Activated CD8-positive, alpha-beta T cell treated with anti-CD3 and anti-CD28 coated beads, Interleukin-2, amount 10 ng/mL, durations not matched to agents 7 days and 5 days (primary cell): Measurements from ENCODE around the gene UFD1. TPM values are rescaled to one million over a fixed set of nuclear protein-coding genes. Genes with fewer than 3 reads are reported as not detected.

Experiments used
- ATAC-seq: fragments of 150-1000 bp; cut with Tn5 transposase; one replicate; pipeline ENCODE4 v1.10.0; 2021; ENCODE audit warnings: moderate library complexity
- CTCF ChIA-PET: fragments of 350-600 bp; sonication (Branson Sonifier 250); formaldehyde crosslinking; loops from one replicate; lab custom pipeline; 2021; ENCODE audit warnings: antibody characterized with exemption; lab: Charles Lee
- POLR2A ChIA-PET: fragments of 350-600 bp; sonication (Branson Sonifier 250); formaldehyde crosslinking; loops from one replicate; lab custom pipeline; 2021; ENCODE audit warnings: antibody characterized with exemption; lab: Charles Lee
- DNase-seq: peaks from one replicate; pipeline ENCODE4 v3.0.0-alpha.2; 2020
- H3K27ac Mint-ChIP-seq: one replicate; pipeline ENCODE4 v1.8.0; 2021; ENCODE audit warnings: mild to moderate bottlenecking, mixed read lengths
- H3K27me3 Mint-ChIP-seq: one replicate; pipeline ENCODE4 v1.8.0; 2021; ENCODE audit warnings: low read depth, mixed read lengths
- H3K36me3 Mint-ChIP-seq: one replicate; pipeline ENCODE4 v1.8.0; 2021; ENCODE audit warnings: low read depth, mixed read lengths
- H3K4me1 Mint-ChIP-seq: one replicate; pipeline ENCODE4 v1.8.0; 2021; ENCODE audit warnings: low read depth, mixed read lengths
- H3K4me3 Mint-ChIP-seq: one replicate; pipeline ENCODE4 v1.8.0; 2021; ENCODE audit warnings: mild to moderate bottlenecking, mixed read lengths
- H3K9me3 Mint-ChIP-seq: one replicate; pipeline ENCODE4 v1.8.0; 2022; ENCODE audit warnings: mixed read lengths; ENCODE audit not compliant: insufficient read depth
- total RNA-seq, 2 experiments: library from RNA; stranded (reverse); gene quantifications; one replicate each; pipeline ENCODE4 v1.2.3, GENCODE V29; 2021

UFD1 gene
- total RNA-seq, 2 experiments from 2014 or later, result 94.3 to 97.2 TPM

DNA sequence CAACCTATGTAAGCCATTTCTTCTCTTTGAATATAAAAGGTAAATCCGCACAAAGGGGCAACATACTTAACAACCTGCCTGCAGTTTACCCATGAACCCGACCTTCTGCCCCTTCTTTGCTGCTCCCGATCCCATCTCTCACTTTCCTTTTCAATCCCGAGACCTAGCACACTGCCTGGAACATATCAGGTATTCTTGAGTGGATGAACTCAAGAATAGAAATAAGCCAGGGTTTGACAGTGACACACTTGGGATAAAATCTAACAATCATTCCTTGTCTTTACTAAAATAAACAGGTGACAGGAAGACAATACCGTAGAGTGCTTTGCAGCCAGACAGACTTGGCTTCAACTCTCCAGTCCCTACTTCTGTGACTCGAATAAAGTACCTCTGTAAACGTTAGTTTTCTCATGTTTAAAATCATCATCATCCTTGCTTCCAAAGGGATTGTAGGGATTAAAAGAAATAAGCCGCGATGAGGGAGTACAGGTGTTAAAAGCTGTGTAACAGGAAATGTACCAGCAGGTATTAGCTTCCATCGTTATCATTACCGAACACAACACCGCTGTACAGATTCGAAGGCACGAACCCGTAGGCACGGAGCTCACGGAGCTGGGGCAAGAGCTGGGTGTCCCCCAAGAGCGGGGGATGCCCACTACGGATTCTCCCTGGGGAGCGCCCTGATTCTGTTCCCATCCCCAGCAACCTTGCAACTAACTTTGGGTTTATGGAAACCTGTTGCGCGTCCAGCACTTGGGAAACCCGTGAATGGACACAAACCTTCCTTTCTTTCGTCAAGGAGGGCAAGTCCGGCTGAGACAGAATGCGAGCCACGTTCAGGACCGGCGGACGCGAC lies 720 bp downstream of the UFD1 start:
- Mint-ChIP-seq H3K36me3 (peaks cover 32% of the 10 kb centered on the region), H3K9me3 (no peaks in the 10 kb centered on the region), H3K27ac (peak overlapping the region; percentile 81), H3K4me1 (peaks cover 29% of the 10 kb centered on the region), H3K27me3 (no peaks in the 10 kb centered on the region), H3K4me3 (peak overlapping the region; percentile 99)
- DNase-seq (peak; percentile 37), ATAC-seq (no peak)
- ChIA-PET CTCF (interaction anchor here (0.8 to 2.7 kb wide), 13 partner anchors 7 to 334 kb away, joined by 3 to 29 read pairs (median 6); partner anchors contain the start of genes ESS2 and SLC25A1), POLR2A (interaction anchor here (1.0 to 3.5 kb wide), 4 partner anchors 9 to 55 kb away, joined by 3 to 20 read pairs (median 7); partner anchors contain the start of genes C22orf39, HIRA and MRPL40)

DNA sequence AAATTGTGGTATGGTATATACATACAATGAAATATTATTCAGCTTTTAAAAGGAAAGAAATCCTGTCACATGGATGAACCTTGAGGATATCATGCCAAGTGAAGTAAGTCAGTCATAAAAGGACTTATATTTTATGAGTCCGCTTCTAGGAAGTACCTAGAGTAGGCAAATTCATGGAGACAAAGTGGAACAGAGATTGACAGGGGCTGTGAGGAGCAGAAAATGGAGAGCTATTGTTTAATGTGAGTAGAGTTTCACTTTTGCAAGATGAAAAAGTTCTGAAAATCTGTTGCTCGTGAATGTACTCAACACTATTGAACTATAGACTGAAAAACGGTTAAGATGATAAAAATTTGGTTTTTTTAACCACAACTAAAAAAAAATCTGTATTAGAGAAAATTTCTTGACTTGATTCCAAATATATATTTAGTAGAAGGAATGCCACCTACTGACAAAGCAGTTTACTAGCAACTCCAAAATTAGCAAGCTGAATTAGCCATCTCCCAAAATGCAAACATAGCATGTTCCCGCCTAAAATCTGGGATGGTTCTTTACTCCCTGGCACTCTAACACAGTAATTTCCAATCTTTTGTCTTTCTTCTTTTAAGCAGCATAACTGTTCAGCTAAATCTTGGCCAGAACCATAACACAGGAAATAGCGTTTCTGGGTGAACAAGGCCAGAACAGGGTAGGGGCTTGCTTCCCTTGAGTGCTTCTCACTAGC lies 1.5 kb downstream of the UFD1 start:
- H3K4me1 Mint-ChIP-seq, result peaks cover 29% of the 10 kb centered on the region
- no peak for ATAC-seq
- peaks cover 30% of the 10 kb centered on the region for H3K36me3 Mint-ChIP-seq
- ChIA-PET POLR2A (interaction anchor here (0.7 to 3.5 kb wide), 4 partner anchors 30 to 54 kb away, joined by 3 to 20 read pairs (median 4); partner anchors contain the start of genes HIRA and MRPL40), CTCF (interaction anchor here (0.8 to 2.7 kb wide), 15 partner anchors 8 to 367 kb away, joined by 3 to 29 read pairs (median 5); partner anchors contain the start of genes ESS2 and SLC25A1)
- no peaks in the 10 kb centered on the region for H3K27me3 Mint-ChIP-seq
- H3K27ac Mint-ChIP-seq, result peak overlapping the region; percentile 81
- peak overlapping the region; percentile 99 for H3K4me3 Mint-ChIP-seq
- H3K9me3 Mint-ChIP-seq, result no peaks in the 10 kb centered on the region
- no peak for DNase-seq

DNA sequence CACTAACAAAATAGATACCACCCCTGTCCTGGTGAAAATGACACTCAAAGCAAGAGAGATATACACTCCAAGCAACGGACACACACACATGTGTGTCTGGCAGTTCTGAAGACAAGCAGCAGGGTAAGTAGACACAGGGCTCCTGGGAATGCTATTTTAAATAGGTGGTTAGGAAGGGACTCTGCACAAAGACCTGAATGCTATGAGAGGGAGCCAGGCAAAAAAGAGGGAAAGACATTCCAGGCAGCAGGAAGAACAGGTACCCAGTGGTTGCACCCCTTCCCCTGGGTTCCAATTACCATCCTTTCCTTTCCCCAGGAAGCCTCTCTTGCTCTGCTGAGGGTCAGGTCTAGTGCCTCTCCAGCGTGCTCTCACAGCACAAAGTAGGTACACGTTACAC lies 3.0 kb downstream of the UFD1 start:
- no peaks in the 10 kb centered on the region for H3K27me3 Mint-ChIP-seq
- no peak for ATAC-seq

DNA sequence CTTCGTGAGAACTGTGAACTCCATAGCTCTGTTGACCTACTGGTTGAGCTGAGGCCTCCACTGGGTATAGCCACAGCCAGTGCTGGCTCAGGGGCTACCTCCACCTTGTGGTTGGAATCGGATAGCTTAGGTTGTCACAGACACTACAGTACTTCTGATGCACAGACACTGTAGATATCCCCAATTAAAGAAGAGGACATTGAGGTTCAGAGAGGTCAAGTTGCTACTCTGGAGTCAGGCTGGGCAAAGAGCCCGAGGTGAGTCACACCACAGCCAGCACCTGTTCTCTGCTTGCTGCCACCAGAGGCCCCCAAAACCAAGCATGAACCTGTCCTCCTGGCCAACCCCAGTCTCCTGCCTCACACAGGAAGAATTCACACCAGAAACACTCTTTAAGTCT lies 5.4 kb downstream of the UFD1 start:
- CTCF ChIA-PET, result interaction anchor here (0.7 to 2.3 kb wide), 2 partner anchors 10 to 157 kb away, joined by 3 to 6 read pairs; no protein-coding TSS in a partner anchor
- Mint-ChIP-seq H3K27me3 (no peaks in the 10 kb centered on the region), H3K4me3 (no peak overlapping the region), H3K9me3 (no peaks in the 10 kb centered on the region), H3K36me3 (peaks cover 43% of the 10 kb centered on the region), H3K27ac (no peak overlapping the region), H3K4me1 (peaks cover 18% of the 10 kb centered on the region)
- DNase-seq (no peak), ATAC-seq (no peak)
- POLR2A ChIA-PET, result no interaction called here

More for the DNA sequence above, 3.0 kb downstream of the UFD1 start:
- DNase-seq, result no peak
- Mint-ChIP-seq H3K27ac (no peak overlapping the region), H3K4me1 (peaks cover 28% of the 10 kb centered on the region), H3K36me3 (peaks cover 37% of the 10 kb centered on the region), H3K9me3 (no peaks in the 10 kb centered on the region), H3K4me3 (no peak overlapping the region)
- POLR2A ChIA-PET, result no interaction called here
- CTCF ChIA-PET, result no interaction called here

DNA sequence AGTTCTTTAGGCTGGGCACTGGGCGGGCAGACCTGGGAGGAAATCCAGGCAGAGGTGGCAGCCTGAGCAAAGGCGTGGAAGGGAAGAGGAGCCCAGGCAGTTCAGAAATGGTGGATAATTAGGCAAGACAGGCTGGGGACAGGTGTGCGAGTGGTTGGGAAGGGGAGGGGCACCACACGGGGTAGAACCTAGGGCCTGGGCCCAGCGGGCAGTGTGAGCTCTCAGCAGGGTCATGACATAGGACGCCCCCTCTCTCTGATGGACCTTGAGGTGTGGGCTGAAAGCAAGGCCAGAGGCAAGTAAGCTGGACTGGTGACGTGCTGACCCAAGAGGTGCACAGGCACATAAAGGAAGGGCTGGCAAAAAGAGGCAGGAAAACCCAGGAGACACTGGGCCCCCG lies 6.8 kb downstream of the UFD1 start:
- no peak for ATAC-seq
- Mint-ChIP-seq H3K4me3 (no peak overlapping the region), H3K36me3 (peaks cover 56% of the 10 kb centered on the region), H3K27me3 (no peaks in the 10 kb centered on the region), H3K27ac (no peak overlapping the region), H3K4me1 (peaks cover 10% of the 10 kb centered on the region), H3K9me3 (no peaks in the 10 kb centered on the region)
- POLR2A ChIA-PET, result no interaction called here
- CTCF ChIA-PET, result no interaction called here
- no peak for DNase-seq

DNA sequence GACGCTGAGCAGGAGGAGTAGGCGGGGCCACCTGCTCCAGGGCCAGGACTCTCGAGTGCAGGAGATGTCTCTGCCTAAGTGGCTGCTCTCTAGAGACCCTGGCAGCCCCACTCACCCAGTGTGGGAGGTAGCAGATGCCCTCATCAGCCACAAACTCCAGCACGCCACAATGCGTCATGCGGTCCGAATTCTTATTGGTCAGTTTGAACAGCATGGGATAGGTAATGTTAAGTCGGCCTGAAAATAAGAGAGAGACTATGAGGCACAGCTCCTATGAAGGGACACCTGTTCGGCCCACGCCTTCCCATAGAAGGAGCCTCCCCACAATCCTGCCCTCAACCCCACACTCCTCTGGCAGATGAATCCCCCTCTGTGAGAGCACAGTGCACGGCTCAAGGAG lies 7.4 kb downstream of the UFD1 start:
- DNase-seq (no peak), ATAC-seq (no peak)
- ChIA-PET POLR2A (no interaction called here), CTCF (no interaction called here)
- no peak overlapping the region for H3K4me3 Mint-ChIP-seq
- peaks cover 7% of the 10 kb centered on the region for H3K4me1 Mint-ChIP-seq
- H3K27ac Mint-ChIP-seq, result no peak overlapping the region
- peaks cover 56% of the 10 kb centered on the region for H3K36me3 Mint-ChIP-seq
- H3K27me3 Mint-ChIP-seq, result no peaks in the 10 kb centered on the region
- H3K9me3 Mint-ChIP-seq, result no peaks in the 10 kb centered on the region

DNA sequence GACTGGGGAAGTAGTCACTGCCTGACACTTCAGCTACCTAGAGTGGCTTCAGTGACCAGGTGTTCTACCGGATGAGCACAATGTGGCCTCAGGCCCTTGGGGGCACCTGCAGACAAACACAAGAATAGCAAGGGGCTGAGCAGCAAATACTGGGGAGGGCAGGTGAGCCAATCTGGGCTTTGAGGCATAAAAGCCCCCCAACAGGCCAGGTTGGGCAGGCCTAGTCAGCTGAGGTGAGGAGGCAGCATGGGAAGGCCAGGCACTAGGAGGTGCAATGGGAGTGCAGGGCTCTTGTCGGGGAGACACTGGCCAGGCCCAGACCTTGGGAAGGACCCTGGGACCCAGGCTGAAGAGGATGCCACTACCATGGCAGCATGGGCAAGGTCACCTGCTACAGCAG lies 9.0 kb downstream of the UFD1 start:
- DNase-seq (no peak), ATAC-seq (no peak)
- Mint-ChIP-seq H3K4me1 (peaks cover 5% of the 10 kb centered on the region), H3K4me3 (no peak overlapping the region), H3K9me3 (no peaks in the 10 kb centered on the region), H3K36me3 (peaks cover 60% of the 10 kb centered on the region), H3K27me3 (no peaks in the 10 kb centered on the region), H3K27ac (no peak overlapping the region)
- ChIA-PET CTCF (no interaction called here), POLR2A (interaction anchor here (2.4 kb wide), 1 partner anchor 9 kb away, joined by 7 read pairs; the partner anchor contains the start of genes CDC45 and UFD1)

DNA sequence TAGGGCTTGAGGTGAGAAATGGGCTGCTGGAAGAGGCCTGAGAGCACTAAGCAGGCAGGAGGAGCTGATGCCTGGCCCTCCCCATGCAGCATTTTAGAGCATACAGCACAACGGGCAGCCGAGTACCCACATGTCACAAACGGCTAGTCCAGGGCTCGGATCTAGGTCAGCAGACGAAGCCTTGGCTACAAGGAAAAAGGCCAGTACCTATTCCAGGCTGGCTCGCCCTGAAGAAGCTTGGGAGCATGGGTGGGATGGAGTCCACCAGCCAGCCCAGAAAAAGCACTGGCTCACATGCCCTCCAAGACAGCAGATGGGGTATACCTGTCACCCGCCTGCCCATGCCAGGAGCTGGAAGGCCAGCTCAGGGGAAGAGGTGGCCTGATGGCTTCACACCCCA lies 9.6 kb downstream of the UFD1 start:
- Mint-ChIP-seq H3K4me1 (peaks cover 11% of the 10 kb centered on the region), H3K9me3 (no peaks in the 10 kb centered on the region), H3K27ac (no peak overlapping the region), H3K4me3 (no peak overlapping the region), H3K36me3 (peaks cover 63% of the 10 kb centered on the region), H3K27me3 (no peaks in the 10 kb centered on the region)
- ChIA-PET CTCF (no interaction called here), POLR2A (interaction anchor here (2.4 kb wide), 1 partner anchor 10 kb away, joined by 7 read pairs; the partner anchor contains the start of genes CDC45 and UFD1)
- DNase-seq (no peak), ATAC-seq (no peak)

DNA sequence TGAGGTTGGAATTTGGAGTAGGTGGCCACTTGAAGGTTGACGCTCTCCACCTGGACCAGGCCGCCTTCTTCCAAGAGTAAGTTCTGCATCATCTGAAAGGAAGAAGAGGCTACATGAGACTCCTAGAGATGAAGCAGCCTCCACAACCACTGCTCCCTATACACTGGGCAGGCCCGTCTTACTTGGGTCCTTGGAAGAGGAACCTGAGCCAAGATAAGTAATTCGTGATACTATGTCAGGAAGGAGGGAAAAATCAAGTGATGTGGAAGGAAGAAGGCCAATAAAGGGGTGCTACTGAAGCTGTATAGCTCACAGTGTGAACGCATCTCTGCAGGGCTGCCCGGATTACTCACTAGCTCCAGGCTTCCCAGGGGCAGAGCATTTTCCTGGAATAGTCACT lies 11.1 kb downstream of the UFD1 start:
- ChIA-PET CTCF (no interaction called here), POLR2A (interaction anchor here (2.4 kb wide), 1 partner anchor 11 kb away, joined by 7 read pairs; the partner anchor contains the start of genes CDC45 and UFD1)
- no peak for DNase-seq
- peaks cover 12% of the 10 kb centered on the region for H3K4me1 Mint-ChIP-seq
- no peaks in the 10 kb centered on the region for H3K9me3 Mint-ChIP-seq
- H3K4me3 Mint-ChIP-seq, result no peak overlapping the region
- H3K27me3 Mint-ChIP-seq, result no peaks in the 10 kb centered on the region
- ATAC-seq, result no peak
- peaks cover 53% of the 10 kb centered on the region for H3K36me3 Mint-ChIP-seq
- H3K27ac Mint-ChIP-seq, result no peak overlapping the region

DNA sequence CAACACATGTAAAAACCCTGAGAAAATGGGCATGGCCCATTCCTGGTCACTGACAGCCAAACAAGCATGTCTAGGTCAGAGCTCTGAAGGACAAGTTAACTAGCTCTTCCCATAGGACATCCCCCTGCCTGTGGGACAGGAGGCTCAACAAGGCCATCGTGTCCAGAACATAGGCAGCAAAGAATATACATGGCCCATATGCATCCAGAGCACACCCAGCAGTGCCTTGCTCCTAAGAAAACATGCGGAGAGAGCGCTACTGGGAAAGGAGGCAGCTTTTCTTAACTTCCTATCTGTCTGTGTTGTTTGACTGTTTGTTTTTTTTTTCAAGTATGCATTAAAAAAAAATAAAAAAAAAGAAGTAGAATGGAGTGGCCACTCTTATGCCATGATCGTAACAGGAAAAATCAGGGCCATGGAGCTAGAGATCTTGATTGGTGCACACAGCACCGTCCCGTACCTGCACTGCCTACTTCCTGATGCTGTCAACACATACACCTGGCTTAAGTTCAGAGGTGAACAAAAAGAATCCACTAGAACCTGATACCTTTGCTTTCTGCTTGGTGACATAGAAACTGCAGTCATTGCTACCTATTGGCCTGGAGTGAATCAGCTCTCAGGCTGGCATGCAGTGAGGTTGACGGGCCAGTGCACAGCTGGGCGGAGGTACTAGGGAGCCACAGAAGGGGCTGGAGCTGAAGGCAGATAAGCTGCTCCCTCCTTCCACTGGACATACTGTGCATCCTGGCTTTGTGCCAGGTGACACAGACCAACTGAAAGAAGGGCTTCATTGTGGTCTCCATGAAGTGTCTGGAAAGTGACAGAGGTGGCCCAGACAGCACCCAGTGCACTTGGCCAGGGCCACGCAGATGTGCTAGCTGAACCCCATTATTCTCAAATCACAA lies 11.9 kb downstream of the UFD1 start:
- Mint-ChIP-seq H3K9me3 (no peaks in the 10 kb centered on the region), H3K36me3 (peaks cover 55% of the 10 kb centered on the region), H3K4me1 (peaks cover 12% of the 10 kb centered on the region), H3K27me3 (no peaks in the 10 kb centered on the region), H3K27ac (no peak overlapping the region), H3K4me3 (no peak overlapping the region)
- ChIA-PET POLR2A (no interaction called here), CTCF (no interaction called here)
- ATAC-seq, result no peak
- DNase-seq, result no peak
